ENCODE measurements around the gene ARFGEF3. TPM values are rescaled to one million over a fixed set of nuclear protein-coding genes. Genes with fewer than 3 reads are reported as not detected.

The ARFGEF3 gene
- total RNA-seq, 3 donors from 2014 or later: 10.1 to 24.3 (median 21.1) TPM

- Histone ChIP-seq H3K4me3 (no peak overlapping the region), H3K9me3 (no peaks in the 10 kb centered on the region), H3K4me1 (ENCODE audit: low read depth) (no peaks in the 10 kb centered on the region), H3K36me3 (ENCODE audit: low read depth) (no peaks in the 10 kb centered on the region)
- no peak for DNase-seq
- TF ChIP-seq, protein P1, sequence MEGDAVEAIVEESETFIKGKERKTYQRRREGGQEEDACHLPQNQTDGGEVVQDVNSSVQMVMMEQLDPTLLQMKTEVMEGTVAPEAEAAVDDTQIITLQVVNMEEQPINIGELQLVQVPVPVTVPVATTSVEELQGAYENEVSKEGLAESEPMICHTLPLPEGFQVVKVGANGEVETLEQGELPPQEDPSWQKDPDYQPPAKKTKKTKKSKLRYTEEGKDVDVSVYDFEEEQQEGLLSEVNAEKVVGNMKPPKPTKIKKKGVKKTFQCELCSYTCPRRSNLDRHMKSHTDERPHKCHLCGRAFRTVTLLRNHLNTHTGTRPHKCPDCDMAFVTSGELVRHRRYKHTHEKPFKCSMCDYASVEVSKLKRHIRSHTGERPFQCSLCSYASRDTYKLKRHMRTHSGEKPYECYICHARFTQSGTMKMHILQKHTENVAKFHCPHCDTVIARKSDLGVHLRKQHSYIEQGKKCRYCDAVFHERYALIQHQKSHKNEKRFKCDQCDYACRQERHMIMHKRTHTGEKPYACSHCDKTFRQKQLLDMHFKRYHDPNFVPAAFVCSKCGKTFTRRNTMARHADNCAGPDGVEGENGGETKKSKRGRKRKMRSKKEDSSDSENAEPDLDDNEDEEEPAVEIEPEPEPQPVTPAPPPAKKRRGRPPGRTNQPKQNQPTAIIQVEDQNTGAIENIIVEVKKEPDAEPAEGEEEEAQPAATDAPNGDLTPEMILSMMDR (IDR thresholded peaks at IDR 0.05): no peak
- ATAC-seq: no peak
- intact Hi-C loops (cut with DNase I, micrococcal nuclease): no loop called here
Measured at GRCh38 chr6:138198430-138199091, 36.8 kb downstream of the ARFGEF3 start.

DNA sequence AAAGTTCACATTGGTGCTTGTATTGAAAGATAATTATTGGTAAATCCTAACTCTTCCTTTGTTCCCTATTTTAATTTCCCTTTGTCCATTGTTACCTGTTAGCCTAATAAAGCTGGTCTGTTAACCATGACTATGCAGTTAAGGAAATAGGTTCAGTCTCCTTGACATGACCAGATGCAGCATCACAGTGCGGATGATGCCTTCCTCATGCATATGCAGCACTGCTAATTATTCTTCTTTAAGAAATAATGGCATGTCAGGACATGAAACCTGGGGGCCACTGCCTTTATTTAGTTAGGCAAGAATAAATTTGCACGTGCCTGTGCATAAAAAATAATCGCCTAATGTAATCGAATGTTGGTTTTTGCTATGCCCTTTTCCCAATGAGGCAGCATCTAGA lies 40.1 kb downstream of the ARFGEF3 start:
- Histone ChIP-seq H3K4me3 (no peak overlapping the region), H3K9me3 (no peaks in the 10 kb centered on the region), H3K4me1 (ENCODE audit: low read depth) (no peaks in the 10 kb centered on the region), H3K36me3 (ENCODE audit: low read depth) (no peaks in the 10 kb centered on the region)
- intact Hi-C loops (cut with DNase I, micrococcal nuclease): no loop called here
- TF ChIP-seq, protein P1 (IDR thresholded peaks at IDR 0.05): no peak
- DNase-seq (no peak), ATAC-seq (no peak)

GRCh38 chr6:138203315-138203714 lies 41.6 kb downstream of the ARFGEF3 start:
- H3K9me3 ChIP-seq: no peaks in the 10 kb centered on the region
- no peaks in the 10 kb centered on the region for H3K36me3 ChIP-seq (ENCODE audit: low read depth)
- no peak for ATAC-seq

DNA sequence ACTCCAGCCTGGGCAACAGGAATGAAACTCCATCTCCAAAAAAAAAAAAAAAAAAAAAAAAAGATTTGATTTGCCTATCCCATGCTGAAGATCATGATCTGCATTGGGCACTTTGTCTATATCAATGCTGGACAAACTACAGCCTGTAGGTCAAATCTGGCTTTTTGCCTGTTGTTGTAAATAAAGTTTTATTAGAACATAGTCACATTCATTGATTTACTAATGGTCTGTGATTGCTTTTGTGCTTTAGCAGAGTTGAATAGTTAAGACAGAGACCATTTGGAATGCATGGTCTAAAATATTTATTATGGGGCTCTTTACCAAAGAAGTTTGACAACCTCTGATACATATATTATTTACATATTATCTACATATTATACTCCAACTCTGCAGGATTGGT lies 42.6 kb downstream of the ARFGEF3 start:
- intact Hi-C loops (cut with DNase I, micrococcal nuclease): no loop called here
- Histone ChIP-seq H3K4me1 (ENCODE audit: low read depth) (no peaks in the 10 kb centered on the region), H3K36me3 (ENCODE audit: low read depth) (no peaks in the 10 kb centered on the region), H3K9me3 (no peaks in the 10 kb centered on the region), H3K4me3 (no peak overlapping the region)
- ATAC-seq: no peak
- TF ChIP-seq, protein P1 (IDR thresholded peaks at IDR 0.05): no peak
- DNase-seq: no peak

More at GRCh38 chr6:138203315-138203714, 41.6 kb downstream of the ARFGEF3 start:
- no peaks in the 10 kb centered on the region for H3K4me1 ChIP-seq (ENCODE audit: low read depth)
- no peak for DNase-seq
- intact Hi-C loops (cut with DNase I, micrococcal nuclease): no loop called here
- no peak overlapping the region for H3K4me3 ChIP-seq
- TF ChIP-seq, protein P1 (IDR thresholded peaks at IDR 0.05): no peak

DNA sequence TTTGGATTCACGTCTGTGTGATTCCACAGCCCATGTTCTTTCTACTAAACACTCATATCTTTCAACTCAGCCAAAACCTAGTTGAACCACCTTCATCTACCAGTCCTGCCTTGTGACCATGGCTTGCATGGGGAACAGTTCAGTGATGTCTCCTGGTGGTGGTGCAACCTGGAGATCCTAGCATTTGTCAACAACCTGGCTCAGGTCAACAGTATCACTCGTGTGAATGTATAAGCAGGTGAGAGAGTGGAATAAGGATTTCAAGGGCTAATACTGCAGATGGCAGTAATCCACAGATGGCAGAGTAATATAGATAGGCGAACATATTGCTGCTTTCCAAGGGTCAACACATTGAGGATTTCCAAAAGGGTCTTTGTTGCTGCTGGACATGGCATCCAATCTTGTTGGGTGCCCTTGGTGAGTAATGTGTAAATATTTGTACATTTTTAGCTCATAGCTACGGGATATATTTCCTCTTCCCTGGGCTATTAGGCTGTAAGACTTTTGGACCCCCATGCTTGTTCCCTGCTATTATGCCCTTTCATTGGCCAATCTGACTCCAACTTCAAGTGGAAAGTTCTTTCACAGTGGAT lies 43.1 kb downstream of the ARFGEF3 start:
- Histone ChIP-seq H3K9me3 (no peaks in the 10 kb centered on the region), H3K4me3 (no peak overlapping the region), H3K36me3 (ENCODE audit: low read depth) (no peaks in the 10 kb centered on the region), H3K4me1 (ENCODE audit: low read depth) (no peaks in the 10 kb centered on the region)
- DNase-seq (no peak), ATAC-seq (no peak)
- intact Hi-C loops (cut with DNase I, micrococcal nuclease): no loop called here
- TF ChIP-seq, protein P1 (IDR thresholded peaks at IDR 0.05): no peak

Data from mucosa of descending colon (tissue), 3 donors.